ENCODE measurements around the gene RUSC2.
"Not testable (repeated sequence)": the region's sequence is repeated elsewhere in the genome, so short reads cannot be mapped to it uniquely, and the experiment has no call there.

Gene RUSC2

GRCh38 chr9:35489313-35490154 is at the start of gene RUSC2:
TSS of gene RUSC2 (plus strand) at chr9:35490111. CDS start at chr9:35546522, 56,411 bp downstream.
- peak; percentile 93 for DNase-seq
- in situ Hi-C loops (cut with MboI; ENCODE audit: low pct_unique_long_range_greater_than_20kb, low sequenced_read_pairs): loop anchor here (10.0 kb wide), 1 partner anchor 65 kb away; no protein-coding TSS in a partner anchor

- no peak for DNase-seq
- in situ Hi-C loops (cut with MboI; ENCODE audit: low pct_unique_long_range_greater_than_20kb, low sequenced_read_pairs): no loop called here
Measured at GRCh38 chr9:35446012-35446411, 43.9 kb upstream of the RUSC2 start.

- in situ Hi-C loops (cut with MboI; ENCODE audit: low pct_unique_long_range_greater_than_20kb, low sequenced_read_pairs): no loop called here
- no peak for DNase-seq
Measured at GRCh38 chr9:35448496-35448895, 41.4 kb upstream of the RUSC2 start.

GRCh38 chr9:35452481-35452880 is 37.4 kb upstream of the RUSC2 start:
- in situ Hi-C loops (cut with MboI; ENCODE audit: low pct_unique_long_range_greater_than_20kb, low sequenced_read_pairs): loop anchor here (25.0 kb wide), 2 partner anchors 340 to 565 kb away; partner anchors contain the start of genes ATOSB and STOML2
- no peak for DNase-seq

GRCh38 chr9:35453786-35454185 is 36.1 kb upstream of the RUSC2 start:
- DNase-seq: no peak

GRCh38 chr9:35464141-35465025 is 25.5 kb upstream of the RUSC2 start:
- no peak for DNase-seq
- in situ Hi-C loops (cut with MboI; ENCODE audit: low pct_unique_long_range_greater_than_20kb, low sequenced_read_pairs): loop anchor here (25.0 kb wide), 2 partner anchors 352 to 577 kb away; partner anchors contain the start of genes ATOSB and STOML2

More at GRCh38 chr9:35453786-35454185, 36.1 kb upstream of the RUSC2 start:
- in situ Hi-C loops (cut with MboI; ENCODE audit: low pct_unique_long_range_greater_than_20kb, low sequenced_read_pairs): loop anchor here (25.0 kb wide), 2 partner anchors 341 to 566 kb away; partner anchors contain the start of genes ATOSB and STOML2

- in situ Hi-C loops (cut with MboI; ENCODE audit: low pct_unique_long_range_greater_than_20kb, low sequenced_read_pairs): loop anchor here (25.0 kb wide), 2 partner anchors 358 to 583 kb away; partner anchors contain the start of genes ATOSB and STOML2
- DNase-seq: no peak
Measured at GRCh38 chr9:35470340-35470739, 19.6 kb upstream of the RUSC2 start.

GRCh38 chr9:35470894-35471293 is 19.0 kb upstream of the RUSC2 start:
- DNase-seq: no peak
- in situ Hi-C loops (cut with MboI; ENCODE audit: low pct_unique_long_range_greater_than_20kb, low sequenced_read_pairs): loop anchor here (25.0 kb wide), 2 partner anchors 359 to 584 kb away; partner anchors contain the start of genes ATOSB and STOML2

- in situ Hi-C loops (cut with MboI; ENCODE audit: low pct_unique_long_range_greater_than_20kb, low sequenced_read_pairs): no loop called here
- no peak for DNase-seq
Measured at GRCh38 chr9:35476596-35476995, 13.3 kb upstream of the RUSC2 start.

GRCh38 chr9:35477211-35477855 is 12.6 kb upstream of the RUSC2 start:
- DNase-seq: peak; percentile 63
- in situ Hi-C loops (cut with MboI; ENCODE audit: low pct_unique_long_range_greater_than_20kb, low sequenced_read_pairs): not testable (repeated sequence)

GRCh38 chr9:35478871-35479270 is 11.0 kb upstream of the RUSC2 start:
- in situ Hi-C loops (cut with MboI; ENCODE audit: low pct_unique_long_range_greater_than_20kb, low sequenced_read_pairs): no loop called here
- no peak for DNase-seq

GRCh38 chr9:35481347-35481975 is 8.4 kb upstream of the RUSC2 start:
- in situ Hi-C loops (cut with MboI; ENCODE audit: low pct_unique_long_range_greater_than_20kb, low sequenced_read_pairs): loop anchor here (10.0 kb wide), 1 partner anchor 73 kb away; no protein-coding TSS in a partner anchor
- peak; percentile 71 for DNase-seq

GRCh38 chr9:35482071-35482470 is 7.8 kb upstream of the RUSC2 start:
- in situ Hi-C loops (cut with MboI; ENCODE audit: low pct_unique_long_range_greater_than_20kb, low sequenced_read_pairs): loop anchor here (10.0 kb wide), 1 partner anchor 73 kb away; no protein-coding TSS in a partner anchor
- DNase-seq: no peak

GRCh38 chr9:35484406-35484805 is 5.5 kb upstream of the RUSC2 start:
- in situ Hi-C loops (cut with MboI; ENCODE audit: low pct_unique_long_range_greater_than_20kb, low sequenced_read_pairs): loop anchor here (10.0 kb wide), 1 partner anchor 70 kb away; no protein-coding TSS in a partner anchor
- DNase-seq: no peak

GRCh38 chr9:35487081-35487480 is 2.8 kb upstream of the RUSC2 start:
- in situ Hi-C loops (cut with MboI; ENCODE audit: low pct_unique_long_range_greater_than_20kb, low sequenced_read_pairs): loop anchor here (10.0 kb wide), 1 partner anchor 68 kb away; no protein-coding TSS in a partner anchor
- no peak for DNase-seq

GRCh38 chr9:35488021-35488420 is 1.9 kb upstream of the RUSC2 start:
- in situ Hi-C loops (cut with MboI; ENCODE audit: low pct_unique_long_range_greater_than_20kb, low sequenced_read_pairs): loop anchor here (10.0 kb wide), 1 partner anchor 67 kb away; no protein-coding TSS in a partner anchor
- no peak for DNase-seq

GRCh38 chr9:35488566-35489312 is 1.2 kb upstream of the RUSC2 start:
- no peak for DNase-seq
- in situ Hi-C loops (cut with MboI; ENCODE audit: low pct_unique_long_range_greater_than_20kb, low sequenced_read_pairs): loop anchor here (10.0 kb wide), 1 partner anchor 66 kb away; no protein-coding TSS in a partner anchor
